Measurements from ENCODE around the gene MARCHF4.

Gene MARCHF4

GRCh38 chr2:216371721-216372702, at the start of gene MARCHF4:
TSS of gene MARCHF4 (minus strand) at chr2:216372483. CDS start at chr2:216370260, 2,223 bp downstream.
- DNase-seq, result peak; percentile 30 to 45

DNA sequence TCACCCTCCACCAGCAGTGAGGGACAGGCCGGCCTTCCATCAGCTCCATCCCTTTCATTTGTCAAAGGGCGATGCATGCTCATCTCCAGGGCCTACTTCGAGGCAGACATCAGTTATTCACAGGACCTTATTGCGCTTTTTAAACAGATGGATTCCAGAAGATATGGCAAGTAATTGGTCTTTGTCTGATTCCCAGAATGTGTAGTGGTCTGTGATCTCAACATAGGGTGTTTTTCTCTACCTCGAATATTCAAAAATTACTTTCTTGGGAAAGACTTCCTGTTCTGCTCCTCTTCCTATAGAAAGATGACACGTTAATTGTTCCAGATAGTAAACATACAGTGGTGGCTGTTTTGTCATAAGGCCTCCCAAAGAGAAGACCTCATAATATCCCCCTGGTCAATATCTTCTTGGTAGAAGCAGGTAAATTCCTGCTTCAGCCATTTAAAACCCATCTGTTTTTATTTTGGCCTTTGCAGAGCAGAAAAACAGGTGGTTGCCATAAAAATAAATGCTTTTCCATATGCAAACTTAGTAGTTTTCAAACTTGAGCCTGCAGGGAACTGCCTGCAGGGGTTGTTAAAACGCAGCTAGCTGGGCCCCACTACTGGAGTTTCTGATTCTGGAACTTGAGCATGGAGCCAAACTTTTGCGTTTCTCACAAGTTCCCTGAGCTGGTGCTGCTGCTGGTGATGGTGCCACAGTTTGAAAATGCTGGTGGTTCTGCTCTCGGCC, 48.3 kb upstream of the MARCHF4 start:
- DNase-seq, result no peak

GRCh38 chr2:216418981-216419380, 46.7 kb upstream of the MARCHF4 start:
- DNase-seq, result no peak

GRCh38 chr2:216416571-216417307, 44.5 kb upstream of the MARCHF4 start:
- DNase-seq, result no peak

DNA sequence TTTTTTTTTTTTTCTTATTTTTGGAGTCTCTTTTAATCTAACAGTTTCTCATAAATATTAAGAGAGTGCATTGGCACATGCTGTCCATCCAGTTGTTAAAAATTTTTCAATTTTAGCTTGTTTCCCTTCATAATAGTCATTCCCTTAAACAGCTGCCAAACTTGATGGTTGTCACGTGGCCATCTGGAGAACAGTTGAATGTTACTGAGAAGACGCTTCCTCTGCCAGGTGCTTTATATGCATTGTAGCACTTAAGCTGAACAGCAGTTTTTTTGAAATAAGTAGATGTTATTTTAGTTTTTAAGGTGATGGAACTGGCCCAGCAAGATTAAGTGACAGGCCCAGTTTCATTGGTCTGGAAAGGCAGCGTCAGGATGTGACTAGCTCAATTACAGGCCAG, 43.3 kb upstream of the MARCHF4 start:
- DNase-seq, result no peak

DNA sequence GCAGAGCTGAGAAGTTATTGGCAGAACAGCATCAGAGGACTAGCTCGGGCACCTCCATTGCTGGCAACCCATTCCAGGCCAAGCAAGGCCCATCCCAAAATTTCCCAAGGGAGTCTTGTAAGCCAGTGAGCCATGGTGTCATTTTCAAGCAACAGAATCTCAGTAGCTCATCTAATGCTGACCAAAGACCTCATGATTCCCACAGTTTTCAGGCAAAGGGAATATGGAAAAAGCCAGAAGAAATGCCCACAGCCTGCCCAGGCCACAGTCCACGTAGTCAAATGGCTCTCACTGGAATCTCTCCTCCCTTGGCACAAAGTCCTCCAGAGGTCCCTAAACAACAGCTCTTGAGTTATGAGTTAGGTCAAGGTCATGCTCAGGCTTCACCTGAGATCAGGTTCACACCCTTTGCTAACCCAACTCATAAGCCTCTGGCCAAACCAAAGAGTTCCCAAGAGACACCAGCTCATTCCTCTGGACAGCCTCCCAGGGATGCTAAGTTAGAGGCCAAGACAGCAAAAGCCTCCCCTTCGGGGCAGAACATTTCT, 42.6 kb upstream of the MARCHF4 start:
- no peak for DNase-seq

- DNase-seq, result no peak
These were observed 41.6 kb upstream of the MARCHF4 start for GRCh38 chr2:216413882-216414281.

GRCh38 chr2:216412022-216412999, 40.0 kb upstream of the MARCHF4 start, which contains the start of gene SMARCAL1:
TSS of gene SMARCAL1 (plus strand) at chr2:216412484. CDS start at chr2:216414705, 2,221 bp downstream.
- peak; percentile 97 for DNase-seq

GRCh38 chr2:216410550-216410949, 38.3 kb upstream of the MARCHF4 start:
- DNase-seq, result no peak

DNA sequence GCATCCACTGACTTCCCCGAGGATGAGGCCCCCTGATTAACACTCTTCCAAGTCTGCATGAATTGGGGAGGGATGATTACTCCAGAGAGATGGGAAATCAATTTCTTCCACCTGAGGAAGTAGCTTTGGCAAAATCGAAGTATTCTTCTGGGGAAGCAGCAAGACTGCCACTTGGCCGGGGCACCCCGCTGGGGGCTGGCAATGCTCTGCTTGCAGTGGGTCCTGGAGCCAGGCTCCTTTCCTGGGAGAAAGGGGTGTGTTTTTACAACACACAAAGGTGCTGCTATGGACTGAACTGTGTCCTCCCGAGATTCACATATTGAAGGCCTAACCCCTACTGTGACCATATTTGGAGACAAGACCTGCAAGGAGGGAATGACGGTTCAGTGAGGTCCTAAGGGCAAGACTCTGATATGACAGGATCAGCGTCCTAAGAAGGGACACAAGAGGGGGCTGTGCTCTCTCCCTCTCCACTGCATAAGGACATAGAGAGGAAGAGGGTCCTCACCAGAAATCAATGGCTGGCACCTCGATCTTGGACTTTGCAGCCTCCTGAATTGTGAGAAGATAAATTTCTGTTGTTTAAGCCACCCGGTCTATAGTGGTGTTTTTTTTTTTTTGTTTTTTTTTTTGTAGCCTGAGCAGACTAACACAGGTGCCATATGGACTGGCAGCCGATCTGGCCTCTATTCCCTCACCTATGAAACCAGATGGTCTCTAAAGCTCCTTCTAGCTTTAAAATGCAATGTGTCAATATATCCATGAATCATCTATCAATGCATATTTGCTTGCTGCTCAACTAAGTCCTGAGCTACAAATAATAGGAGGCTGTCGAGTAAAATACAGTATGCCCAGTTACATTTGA, 36.4 kb upstream of the MARCHF4 start:
- DNase-seq, result no peak

GRCh38 chr2:216406826-216407225, 34.5 kb upstream of the MARCHF4 start:
- no peak for DNase-seq

- DNase-seq, result no peak
These were observed 33.3 kb upstream of the MARCHF4 start for GRCh38 chr2:216405588-216405987.

- no peak for DNase-seq
These were observed 31.8 kb upstream of the MARCHF4 start for GRCh38 chr2:216404010-216404618.

- no peak for DNase-seq
These were observed 30.5 kb upstream of the MARCHF4 start for GRCh38 chr2:216402751-216403150.

DNA sequence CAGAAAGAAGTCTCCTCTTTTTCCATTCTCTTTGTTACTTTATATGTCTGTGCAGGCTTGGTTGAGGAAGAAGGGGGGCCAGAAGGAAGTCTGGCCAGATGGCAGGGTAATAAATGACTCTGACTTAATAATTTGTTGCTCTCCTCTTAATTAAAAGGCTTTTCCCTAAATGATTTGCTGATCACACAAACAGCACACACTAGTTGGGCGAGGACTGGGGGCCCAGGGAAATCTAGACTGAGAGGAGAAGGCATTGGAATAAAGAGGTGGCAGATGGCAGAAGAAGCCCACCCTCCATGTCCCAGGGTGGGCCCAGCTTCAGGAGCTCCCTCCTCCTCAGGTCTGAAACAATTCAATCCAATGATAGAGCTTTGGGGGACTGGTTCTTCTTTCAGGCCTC, 27.3 kb upstream of the MARCHF4 start:
- DNase-seq, result no peak

- no peak for DNase-seq
These were observed 22.6 kb upstream of the MARCHF4 start for GRCh38 chr2:216394881-216395280.

DNA sequence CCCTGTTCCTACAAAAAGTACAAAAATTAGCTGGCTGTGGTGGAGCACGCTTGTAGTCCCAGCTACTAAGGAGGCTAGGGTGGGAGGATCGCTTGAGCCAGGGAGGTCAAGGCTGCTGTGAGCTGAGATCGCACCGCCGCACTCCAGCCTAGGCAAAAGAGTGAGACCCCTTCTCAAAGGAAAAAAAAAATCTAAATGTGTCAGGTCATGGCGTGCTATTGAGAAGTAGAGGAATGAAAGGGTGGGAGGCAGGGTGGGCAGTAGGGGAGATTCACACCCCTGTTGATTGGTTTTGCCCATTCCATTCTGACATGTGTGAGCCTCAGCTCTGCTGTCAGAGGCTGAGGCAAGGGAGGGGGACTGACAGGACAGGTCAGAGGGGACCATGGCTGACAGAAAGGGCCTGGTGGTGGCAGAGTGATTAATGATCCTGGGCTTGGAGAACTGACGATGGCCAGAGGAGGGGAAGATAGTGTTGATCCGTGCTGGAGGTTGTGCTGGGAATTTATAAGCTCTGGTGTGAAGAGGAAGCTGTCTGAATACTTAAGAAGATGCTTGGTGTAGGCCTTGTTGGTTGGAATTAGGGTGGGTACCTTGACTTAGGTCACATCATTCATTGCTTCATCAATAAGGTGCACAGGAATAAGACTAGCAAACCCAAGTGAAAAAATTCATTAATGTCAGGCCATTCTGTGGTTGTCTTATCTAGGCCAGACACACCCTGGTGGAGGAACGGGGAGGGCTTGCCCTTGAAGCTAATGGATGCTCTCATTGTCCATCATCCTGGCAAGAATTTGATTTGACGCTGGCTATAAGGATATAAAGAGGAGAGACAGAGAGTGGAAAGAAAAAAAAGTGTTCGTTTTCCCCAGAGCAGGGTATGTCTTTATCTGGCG, 20.9 kb upstream of the MARCHF4 start:
- no peak for DNase-seq

DNA sequence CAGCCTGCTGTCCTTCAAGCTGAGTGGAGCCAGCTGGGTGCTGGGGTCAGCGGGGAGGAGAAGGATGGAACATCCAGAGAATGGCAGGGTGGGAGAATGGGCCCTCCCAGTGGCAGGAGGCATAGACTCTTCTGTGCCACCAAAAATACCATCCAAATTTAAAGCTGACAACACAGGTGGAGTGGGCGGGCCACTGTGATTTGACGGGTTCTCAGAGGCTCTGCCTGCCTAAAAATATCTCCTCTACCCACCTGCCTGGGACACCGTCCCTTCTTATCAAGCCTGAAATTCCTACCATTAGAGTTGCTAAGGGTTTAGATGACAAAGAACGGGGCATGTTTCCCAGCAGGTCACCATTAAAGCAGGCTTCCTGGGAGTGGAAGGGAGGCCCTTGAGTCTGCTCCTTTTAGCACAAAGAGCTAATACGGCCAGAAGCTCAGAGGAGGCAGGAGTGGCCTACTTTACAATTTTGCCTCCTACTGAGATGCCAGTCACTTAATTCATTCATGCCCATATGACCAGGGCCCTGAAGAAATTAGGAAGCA, 19.8 kb upstream of the MARCHF4 start:
- no peak for DNase-seq

DNA sequence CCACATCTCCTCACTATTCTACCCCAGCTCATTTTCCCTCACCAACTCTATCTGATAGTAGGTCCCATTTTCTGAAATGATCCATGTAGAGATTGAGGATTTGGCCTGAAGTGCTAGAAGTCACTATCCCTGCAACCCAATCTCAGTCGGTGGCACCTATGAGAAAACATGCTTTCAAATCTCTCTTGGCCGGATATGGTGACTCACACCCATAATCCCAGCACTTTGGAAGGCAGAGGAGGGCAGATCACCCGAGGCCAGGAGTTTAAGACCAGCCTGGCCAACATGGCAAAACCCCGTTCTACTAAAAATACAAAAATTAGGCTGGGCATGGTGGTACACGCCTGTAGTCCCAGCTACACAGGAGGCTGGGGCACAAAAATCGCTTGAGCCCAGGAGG, 19.1 kb upstream of the MARCHF4 start:
- no peak for DNase-seq
